Hepatic stellate cell (primary cell): ENCODE data around the gene NAGPA.
"Not testable (repeated sequence)": the region's sequence is repeated elsewhere in the genome, so short reads cannot be mapped to it uniquely, and the experiment has no call there.

Experiments used
- DNase-seq: peaks from one replicate; pipeline ENCODE4 v3.0.0; 2011; ENCODE audit warnings: low spot score

Gene NAGPA, protein sequence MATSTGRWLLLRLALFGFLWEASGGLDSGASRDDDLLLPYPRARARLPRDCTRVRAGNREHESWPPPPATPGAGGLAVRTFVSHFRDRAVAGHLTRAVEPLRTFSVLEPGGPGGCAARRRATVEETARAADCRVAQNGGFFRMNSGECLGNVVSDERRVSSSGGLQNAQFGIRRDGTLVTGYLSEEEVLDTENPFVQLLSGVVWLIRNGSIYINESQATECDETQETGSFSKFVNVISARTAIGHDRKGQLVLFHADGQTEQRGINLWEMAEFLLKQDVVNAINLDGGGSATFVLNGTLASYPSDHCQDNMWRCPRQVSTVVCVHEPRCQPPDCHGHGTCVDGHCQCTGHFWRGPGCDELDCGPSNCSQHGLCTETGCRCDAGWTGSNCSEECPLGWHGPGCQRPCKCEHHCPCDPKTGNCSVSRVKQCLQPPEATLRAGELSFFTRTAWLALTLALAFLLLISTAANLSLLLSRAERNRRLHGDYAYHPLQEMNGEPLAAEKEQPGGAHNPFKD

DNA sequence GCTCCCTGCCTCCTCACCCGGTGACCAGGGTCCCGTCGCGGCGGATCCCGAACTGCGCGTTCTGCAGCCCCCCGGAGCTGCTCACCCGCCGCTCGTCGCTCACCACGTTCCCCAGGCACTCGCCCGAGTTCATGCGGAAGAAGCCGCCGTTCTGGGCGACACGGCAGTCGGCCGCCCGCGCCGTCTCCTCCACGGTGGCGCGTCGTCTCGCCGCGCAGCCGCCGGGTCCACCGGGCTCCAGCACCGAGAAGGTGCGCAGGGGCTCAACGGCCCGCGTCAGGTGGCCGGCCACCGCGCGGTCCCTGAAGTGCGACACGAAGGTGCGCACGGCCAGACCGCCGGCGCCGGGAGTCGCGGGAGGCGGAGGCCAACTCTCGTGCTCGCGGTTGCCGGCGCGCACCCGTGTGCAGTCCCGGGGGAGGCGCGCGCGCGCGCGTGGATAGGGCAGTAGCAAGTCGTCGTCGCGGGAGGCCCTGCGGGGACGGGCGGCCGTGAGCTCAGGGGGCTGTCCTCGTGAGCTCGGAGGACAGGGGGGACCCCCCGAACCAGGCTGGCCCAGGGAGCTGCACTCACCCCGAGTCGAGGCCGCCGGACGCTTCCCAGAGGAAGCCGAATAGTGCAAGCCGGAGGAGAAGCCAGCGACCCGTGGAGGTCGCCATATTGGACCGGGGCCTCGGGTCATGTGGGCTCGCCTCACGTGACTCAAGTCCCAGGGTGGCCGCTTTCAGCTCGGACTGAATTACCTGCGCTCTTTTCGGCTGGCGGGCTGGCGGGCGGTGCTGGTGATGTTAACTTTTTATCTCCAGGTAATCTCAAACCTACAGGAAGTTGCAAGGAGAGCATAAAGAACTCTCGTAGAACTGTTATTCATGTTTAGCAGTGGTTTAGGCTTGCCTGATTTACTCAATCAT lies at the start of gene NAGPA:
Gene NAGPA, minus strand, starts transcription at position 680 of the 911 bp plus-strand sequence. Its CDS starts 21 bp downstream, at position 659.
- DNase-seq: peak; percentile 91

DNA sequence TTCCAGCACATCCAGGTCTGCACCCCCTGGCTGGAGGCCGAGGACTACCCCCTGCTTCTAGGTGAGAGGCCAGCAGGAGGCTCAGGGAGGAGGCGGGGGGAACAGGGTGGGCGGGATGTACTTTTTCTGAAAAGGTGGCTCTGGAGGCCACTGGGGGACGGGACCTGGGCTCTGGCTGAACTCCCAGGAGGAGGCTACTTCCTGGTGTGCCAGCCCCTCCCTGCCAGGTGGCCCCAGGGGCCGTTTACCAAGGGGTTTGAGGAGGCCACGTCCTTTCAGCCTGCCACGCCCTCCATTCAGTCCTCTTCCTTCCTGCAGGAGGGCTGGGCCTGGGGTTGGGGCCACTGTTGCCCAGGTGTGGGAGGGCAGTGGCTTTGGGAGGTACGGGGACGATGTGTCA lies 47.3 kb upstream of the NAGPA start:
- DNase-seq: not testable (repeated sequence)

DNA sequence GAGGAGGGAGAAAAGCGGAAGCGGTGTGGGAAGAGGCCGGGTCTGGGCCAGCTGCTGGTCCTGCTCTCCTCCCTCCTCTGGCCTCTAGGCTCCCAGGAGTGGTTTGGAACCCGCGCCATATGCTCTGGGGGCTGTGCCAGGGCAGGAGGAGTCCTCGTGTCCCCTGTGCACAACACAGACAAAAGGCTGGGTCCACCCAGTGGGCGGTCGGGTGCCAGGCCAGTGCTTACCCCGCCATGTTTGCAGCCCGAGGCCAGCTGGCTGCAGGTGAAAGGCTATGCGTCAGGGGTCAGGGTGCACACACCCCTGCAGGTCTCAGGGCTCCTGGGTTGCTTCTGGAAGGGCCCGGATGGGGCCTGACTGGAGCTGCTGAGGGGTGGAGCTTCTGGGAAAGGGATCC lies 46.7 kb upstream of the NAGPA start:
- not testable (repeated sequence) for DNase-seq

DNA sequence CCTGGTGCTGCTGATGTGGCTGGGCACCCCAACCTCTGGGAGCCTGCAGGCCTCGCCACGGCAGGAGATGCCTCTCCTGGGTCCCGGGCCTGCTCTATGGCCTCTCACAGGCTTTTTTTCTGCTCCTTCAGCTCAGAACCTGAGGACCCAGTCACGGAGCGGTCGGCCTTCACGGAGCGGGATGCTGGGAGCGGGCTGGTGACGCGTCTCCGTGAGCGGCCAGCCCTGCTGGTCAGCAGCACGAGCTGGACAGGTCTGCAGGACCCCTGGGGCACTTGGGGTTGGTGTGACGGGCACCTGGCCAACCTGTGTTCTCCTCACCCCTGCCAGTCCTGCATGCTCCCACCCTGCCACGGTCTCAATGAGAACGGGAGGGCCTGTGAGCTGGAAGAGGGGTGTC lies 44.9 kb upstream of the NAGPA start:
- DNase-seq: no peak

DNA sequence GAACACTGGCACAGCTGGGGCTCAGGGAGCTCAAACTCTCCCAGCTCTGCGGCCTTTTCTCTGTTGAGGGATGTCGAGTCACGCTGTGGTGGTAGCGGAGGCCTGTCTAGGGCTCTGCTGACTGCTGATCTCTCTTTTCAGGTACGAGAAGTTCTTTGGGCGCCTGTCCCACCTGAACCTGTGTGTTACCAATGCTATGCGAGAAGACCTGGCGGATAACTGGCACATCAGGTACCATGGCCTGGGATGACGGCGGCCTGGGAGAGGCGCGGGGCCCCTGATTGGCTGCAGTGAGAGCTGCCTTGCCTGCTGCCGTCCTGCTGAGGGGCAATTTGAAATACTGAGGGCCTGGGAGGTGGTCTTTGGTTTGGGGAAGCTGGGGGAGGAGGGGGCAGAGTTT lies 43.6 kb upstream of the NAGPA start:
- no peak for DNase-seq

DNA sequence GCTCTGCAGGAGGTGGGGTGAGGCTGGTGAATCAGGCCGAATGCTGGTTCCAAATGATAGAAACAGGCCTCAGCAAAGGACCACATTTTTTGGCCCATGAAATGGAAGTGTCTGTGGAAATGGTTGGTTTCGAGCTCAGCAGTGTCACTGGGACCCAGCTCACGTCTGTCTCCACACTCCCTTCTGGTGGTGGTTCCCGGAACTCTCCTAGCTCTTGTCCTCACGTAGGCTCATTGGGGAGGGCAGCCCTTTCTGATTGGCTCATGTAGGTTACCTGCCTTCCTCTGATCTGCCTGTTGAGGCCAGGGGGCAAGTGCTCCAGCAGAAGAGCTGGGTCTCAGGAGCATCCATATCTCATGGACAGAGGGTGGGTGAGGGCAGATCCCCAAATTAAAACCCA lies 41.9 kb upstream of the NAGPA start:
- no peak for DNase-seq

DNA sequence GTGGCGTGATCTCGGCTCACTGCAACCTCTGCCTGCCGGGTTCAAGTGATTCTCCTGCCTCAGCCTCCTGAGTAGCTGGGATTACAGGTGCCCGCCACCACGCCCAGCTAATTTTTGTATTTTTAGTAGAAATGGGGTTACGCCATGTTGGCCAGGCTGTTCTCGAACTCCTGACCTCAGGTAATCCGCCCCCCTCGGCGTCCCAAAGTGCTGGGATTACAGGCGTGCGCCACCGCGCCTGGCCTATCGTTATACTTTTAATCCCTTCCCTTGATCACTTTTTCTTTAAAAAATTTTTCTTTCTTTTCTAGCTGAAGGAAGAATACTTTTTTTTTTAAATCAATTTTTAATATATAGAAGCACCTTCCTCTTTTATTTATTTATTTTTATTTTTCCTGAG lies 40.0 kb upstream of the NAGPA start:
- DNase-seq: not testable (repeated sequence)

DNA sequence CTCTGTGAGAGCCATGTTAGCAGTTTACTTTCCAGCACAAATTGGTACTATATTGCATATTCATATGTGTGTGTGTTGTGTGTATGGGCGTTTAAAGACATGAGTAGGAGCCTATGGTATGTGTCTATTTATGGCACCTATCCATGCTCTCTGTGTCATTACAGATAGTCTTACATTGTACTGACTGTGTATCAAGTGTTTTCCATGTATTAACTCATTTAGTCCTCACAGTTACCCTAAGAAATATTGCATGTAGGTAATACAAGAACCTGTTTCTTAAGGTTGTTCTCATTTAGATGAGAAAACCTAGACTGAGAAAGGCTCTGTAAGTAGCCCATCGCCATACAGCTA lies 39.5 kb upstream of the NAGPA start:
- DNase-seq: no peak

DNA sequence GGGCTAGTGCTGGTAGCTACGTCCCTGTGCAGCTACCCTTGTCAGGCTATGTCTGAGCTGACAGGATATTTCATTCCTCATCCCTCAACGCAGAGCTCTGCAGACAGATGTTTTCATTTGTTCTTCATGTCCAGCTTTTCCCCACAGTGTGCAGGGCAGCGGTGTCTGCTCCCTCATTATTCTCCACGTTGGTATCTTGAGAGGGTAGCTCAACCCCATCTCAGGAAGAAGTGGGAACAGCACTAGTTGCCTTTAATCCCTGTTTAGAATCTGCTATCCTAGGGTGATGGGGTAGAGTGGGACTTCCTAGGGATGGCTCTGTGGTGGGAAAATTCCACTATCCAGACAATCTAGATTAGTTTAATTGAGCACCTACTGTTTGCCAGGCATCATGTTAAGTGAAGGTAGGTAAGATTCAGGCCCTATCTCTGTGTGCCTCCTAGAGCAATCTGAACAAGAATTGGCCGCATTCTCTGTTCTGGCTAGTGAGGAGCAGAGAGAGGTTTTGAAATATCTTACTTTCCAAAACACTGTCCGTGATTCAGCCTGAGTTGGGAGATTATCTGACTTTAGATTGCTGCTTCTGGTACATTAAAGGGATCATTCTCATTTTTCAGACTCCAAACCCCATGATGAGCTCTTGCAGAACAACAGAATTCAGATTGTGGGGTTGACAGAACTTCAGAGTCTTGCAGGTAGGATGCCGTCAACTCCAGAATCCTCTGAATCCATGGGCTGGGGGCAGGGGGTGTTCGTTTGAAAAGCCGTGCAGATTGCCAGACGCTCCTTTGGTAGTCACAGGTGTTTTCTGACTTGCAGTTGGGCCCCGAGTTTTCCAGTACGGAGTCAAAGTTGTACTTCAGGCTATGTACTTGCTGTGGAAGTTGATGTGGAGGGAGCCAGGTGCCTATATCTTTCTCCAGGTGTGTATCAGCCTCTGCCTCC lies 38.9 kb upstream of the NAGPA start:
- DNase-seq: no peak

DNA sequence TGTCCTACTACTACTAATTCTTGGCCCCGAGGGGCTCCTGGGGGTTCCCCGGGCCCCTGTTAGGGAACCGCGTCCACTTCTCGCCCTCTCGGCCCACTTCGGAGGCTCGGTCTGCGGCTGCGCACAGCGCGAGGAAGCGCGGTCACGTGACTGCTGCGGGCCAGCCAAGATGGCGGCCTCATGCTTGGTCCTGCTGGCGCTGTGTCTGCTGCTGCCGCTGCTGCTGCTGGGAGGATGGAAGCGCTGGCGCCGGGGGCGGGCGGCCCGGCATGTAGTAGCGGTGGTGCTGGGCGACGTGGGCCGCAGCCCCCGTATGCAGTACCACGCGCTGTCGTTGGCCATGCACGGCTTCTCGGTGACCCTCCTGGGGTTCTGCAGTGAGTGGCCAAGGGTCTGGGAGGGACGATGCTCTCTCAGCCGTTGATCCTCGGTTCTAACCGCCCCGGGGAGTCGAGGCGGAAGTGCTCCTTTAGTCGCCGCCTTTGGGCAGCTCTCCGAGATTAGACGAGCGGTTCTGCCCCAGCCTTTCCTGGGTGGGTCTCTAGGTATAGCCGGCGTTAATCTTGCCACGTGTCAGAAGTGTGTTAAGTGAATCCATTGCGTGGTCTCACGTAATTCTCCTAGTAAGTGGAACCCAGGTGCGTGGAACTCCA lies 38.1 kb upstream of the NAGPA start, which contains the start of gene ALG1:
Gene ALG1, plus strand, starts transcription at position 163 of the 653 bp plus-strand sequence. Its CDS starts 7 bp downstream, at position 170.
- peak; percentile 96 for DNase-seq

DNA sequence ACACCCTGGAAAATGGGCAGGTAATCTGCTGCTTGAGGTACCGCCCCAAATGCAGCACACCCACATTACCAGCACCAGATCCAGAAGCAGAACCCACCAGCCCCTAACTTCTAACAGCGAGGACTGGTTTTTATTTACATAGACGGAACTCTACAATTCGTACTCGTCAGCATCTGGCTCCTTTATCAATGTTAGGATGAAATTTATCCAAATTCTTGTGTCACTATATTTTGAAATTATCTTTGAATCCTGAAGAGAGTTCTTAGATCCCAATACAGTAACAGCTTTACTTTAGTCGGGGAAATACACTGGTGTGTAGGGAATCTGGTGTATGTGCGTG lies 37.6 kb upstream of the NAGPA start:
- DNase-seq: no peak

DNA sequence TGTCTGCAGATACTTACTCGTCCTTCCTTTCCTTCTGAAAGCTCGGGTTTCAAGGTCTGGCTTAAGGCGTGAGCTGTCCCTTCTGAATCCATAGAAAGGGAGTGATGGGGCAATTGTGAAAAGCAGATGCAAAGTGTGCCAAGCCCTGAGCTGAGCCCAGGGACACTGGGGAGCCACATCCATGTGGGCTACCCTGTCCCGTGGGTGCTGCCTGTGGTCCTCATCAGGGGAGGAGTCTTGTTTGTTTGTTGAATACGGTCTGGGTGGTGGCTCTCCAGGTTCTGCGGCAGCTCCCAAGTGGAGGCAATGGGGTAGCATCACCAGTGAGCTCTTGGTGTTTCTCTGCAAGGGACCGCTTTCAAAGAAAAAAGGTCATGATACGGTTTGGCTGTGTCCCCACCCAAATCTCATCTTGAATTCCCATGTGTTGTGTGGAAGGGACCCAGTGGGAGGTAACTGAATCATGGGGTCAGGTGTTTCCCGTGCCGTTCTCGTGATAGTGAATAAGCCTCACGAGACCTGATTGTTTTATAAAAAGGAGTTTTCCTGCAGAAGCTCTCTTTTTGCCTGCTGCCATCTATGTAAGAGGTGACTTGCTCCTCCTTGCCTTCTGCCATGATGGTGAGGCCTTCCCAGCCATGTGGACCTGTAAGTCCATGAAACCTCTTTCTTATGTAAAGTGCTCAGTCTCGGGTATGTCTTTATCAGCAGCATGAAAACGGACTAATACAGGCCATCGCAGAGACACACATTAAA lies 36.9 kb upstream of the NAGPA start:
- DNase-seq: no peak

DNA sequence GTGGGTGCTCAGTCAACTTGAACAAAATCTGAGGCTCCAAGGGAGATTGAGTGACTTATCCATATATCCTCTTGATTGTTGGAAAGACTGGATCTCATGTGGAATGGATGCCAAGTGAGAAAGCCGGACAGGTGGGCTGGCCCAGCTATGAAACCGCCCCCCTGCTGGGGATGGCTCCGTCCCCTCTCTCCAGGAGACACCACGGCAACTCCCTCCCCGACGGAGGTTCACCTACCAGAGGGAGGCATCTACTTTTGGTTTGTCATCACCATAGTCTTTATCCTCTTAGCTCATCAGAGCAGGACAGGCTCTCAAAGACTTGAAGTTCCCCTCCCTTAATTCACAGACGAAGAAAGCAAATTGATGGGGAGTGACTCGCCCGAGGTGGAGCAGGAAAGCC lies 36.1 kb upstream of the NAGPA start:
- no peak for DNase-seq

DNA sequence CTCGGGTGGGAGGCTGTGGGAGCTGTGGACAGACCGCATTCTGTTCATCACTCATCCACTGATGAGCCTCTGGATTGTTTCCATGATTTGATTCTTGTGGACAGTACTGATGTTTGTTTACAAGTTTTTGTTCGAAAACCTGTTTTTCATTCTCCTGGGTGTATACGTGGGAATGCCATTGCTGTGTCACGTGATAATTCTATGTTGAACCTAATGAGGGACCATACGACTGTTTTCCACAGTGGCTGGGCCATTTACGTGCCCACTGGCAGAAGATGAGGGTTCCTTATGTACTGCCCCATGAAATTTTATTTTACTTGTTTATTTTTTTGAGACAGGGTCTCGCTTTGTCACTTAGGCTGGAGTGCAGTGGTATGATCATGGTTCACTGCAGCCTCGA lies 35.3 kb upstream of the NAGPA start:
- DNase-seq: no peak

DNA sequence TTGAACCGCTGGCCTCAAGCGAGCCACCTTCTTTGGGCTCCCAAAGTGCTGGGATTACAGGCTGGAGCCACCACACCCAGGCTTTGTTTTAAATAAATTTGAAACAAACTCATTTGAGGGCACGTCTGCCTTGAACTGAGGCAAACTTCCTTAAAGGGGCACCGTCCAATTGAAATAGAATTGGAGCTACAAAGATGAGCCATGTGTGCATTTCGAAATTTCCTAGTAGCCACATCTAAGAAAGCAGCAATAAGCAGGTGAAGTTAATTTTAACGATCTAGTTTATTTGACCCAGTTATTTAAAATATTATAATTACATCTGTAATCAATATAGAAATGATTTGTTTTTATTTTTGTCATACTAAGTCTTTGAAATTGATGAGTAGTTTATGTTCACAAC lies 32.8 kb upstream of the NAGPA start:
- no peak for DNase-seq

DNA sequence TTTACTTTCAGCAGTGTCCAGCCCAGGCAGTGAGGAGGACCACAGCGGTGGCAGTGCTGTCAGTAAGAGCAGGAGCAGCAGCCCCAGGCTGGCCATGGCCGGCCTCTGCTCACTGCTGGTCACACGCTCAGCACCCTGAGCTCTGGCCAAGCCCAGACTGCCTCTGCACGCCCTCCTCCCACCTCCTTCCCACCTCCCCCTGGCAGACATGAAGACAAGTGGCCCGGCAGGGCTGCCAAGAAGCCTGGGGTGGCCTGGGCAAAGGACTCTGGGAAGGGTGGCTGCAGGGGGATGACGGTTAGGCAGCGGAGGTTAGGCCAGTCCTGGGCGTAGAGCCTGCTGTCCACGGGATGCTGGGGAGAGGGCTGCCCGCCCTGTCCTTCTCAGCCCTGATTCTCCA lies 32.1 kb upstream of the NAGPA start, which contains the start of gene C16orf89:
Gene C16orf89, minus strand, starts transcription at position 144 of the 400 bp plus-strand sequence. Its CDS starts 48 bp downstream, at position 96.
- no peak for DNase-seq

DNA sequence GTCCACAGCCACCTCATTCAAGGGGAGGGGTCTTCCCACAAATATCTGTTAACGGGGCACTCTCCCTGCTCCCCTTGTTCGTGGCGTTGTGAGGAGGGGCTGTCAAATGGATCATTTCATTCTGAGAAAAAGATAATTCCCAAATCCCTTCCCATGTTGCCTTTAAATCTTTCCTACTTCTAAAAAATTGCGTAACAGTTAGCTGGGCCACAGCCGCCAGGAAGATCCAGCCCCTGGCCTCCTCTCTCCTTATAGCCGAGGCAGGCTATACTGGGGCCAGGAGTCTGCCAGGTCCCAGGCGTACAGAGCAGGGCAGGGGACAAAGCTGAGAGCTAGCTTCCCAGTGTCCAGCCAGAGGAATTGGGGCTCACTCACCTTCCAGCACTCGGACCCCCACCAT lies 31.6 kb upstream of the NAGPA start:
- DNase-seq: no peak

DNA sequence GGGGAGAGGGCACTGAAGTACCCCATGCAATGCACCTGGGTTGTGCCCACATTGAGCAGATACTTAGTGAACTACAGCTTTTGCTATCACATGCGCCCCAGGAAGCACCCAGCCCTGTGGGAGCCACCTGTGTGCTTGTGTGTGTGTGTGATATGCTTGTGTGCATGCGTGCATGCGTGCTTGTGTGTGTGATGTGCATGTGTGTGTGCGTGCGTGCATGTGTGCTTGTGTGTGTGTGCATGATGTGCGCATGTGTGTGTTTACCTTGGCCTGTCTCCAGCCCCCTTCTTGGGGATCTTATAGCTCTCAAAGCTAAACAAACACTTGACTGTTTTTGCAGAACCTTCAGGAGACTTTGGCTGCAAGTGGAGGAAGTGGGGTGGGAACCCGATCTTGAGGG lies 31.2 kb upstream of the NAGPA start:
- no peak for DNase-seq

DNA sequence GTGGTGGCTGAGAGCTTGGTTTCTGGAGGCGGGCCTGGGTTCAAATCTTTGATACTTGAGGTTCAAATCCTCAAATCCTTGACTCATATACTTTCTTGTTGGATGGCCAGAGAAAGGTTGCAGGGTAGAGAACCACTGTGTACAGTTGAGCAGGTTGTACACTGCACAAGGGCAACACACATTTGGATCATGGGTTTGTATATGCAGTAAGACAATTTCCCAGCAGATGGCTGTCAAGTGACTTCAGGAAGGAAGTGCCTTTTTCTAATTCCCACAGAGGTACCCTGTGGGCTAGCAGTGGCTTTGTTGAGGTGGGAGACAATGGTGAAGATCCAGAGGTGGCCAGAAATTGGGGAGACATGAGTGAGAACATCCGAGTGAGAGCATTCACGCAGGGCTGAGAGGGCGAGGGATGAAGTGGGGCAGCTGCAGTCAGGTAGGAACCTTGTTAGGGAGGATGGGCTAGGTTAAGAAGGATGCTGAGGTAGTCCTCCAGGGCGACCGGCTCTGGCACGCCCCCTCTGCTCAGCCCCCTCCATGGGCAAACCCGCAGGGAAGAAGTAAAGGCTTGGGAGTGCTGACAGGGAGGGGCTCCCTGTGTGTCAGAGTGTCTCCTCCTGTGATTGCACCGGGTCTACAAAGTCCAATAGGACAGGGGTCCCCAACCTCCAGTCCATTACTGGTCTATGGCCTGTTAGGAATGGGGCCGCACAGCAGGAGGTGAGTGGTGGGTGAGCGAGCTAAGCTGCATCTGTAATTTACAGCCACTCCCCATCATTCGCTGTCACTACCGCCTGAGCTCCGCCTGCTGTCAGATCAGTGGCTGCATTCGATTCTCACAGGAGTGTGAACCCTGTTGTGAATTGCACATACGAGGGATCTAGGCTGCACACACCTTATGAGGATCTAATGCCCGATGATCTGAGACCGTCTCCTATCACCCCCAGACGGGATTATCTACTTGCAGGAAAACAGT lies 29.3 kb upstream of the NAGPA start:
- DNase-seq: no peak
